A549 (cell line): ENCODE data around the gene NUDCD3. TPM values are rescaled to one million over a fixed set of nuclear protein-coding genes. Genes with fewer than 3 reads are reported as not detected.

ENCODE experiments used
- ATAC-seq, 2 experiments: fragments of 200-7000 bp in 1 of 2; fragments of >200 bp in 1 of 2; cut with Nextera tagmentation in 1 of 2; cut with Tn5 transposase in 1 of 2; 3 replicates each; pipeline versions ENCODE4 v1.8.0 to v1.9.1; 2018 to 2020; ENCODE audit warnings: mild to moderate bottlenecking in 1 of 2, moderate library complexity in 1 of 2
- CTCF ChIA-PET: fragments of 300-600 bp; sonication (Branson Sonifier 250); formaldehyde crosslinking; extraction: SDS; loops from one replicate; lab custom pipeline; 2021; ENCODE audit warnings: antibody characterized with exemption, inconsistent platforms; lab: Yijun Ruan, JAX
- POLR2A ChIA-PET: fragments of 350-600 bp; formaldehyde crosslinking; extraction: SDS; loops from one replicate; lab custom pipeline; 2021; ENCODE audit warnings: antibody characterized with exemption, inconsistent platforms; lab: Yijun Ruan, JAX
- DNase-seq, 2 experiments: peaks; one replicate each; pipeline versions ENCODE4 v3.0.0 to v3.0.0-alpha.2; 2011 to 2016; ENCODE audit warnings: low read depth in 1 of 2, low spot score in 1 of 2
- FAIRE-seq: peaks from 2 replicates; lab custom pipeline; 2011; peaks lifted over from hg19 to GRCh38; lab: Jason Lieb, UNC
- H3K27ac ChIP-seq, 2 experiments: fragments of >200 bp; sonication (Bioruptor Twin); formaldehyde crosslinking; 3 replicates each; pipeline ENCODE4 v1.5.1; 2016 to 2017
- H3K4me1 ChIP-seq: fragments of >200 bp; sonication (Bioruptor Twin); formaldehyde crosslinking; 3 replicates; pipeline ENCODE4 v1.6.1; 2016
- H3K4me2 ChIP-seq: fragments of >200 bp; sonication (Bioruptor Twin); formaldehyde crosslinking; 3 replicates; pipeline ENCODE4 v1.6.1; 2016
- H3K4me3 ChIP-seq: fragments of >200 bp; sonication (Bioruptor Twin); formaldehyde crosslinking; 3 replicates; pipeline ENCODE4 v1.5.1; 2016
- H3K9me3 ChIP-seq: fragments of >200 bp; sonication (Bioruptor Twin); formaldehyde crosslinking; 3 replicates; pipeline ENCODE4 v1.6.1; 2016
- ATOH8 ChIP-seq: fragments of 250-450 bp; sonication (Bioruptor Pico); IDR thresholded peaks from 2 replicates; pipeline ENCODE4 v1.5.0; 2020; ENCODE audit warnings: low read depth, mild to moderate bottlenecking, moderate library complexity
- CEBPB ChIP-seq, 2 experiments: fragments of >200 bp in 1 of 2; sonication (Bioruptor Twin) in 1 of 2; formaldehyde crosslinking in 1 of 2; IDR thresholded peaks; 2 replicates each; pipeline ENCODE4 v1.6.1; 2012 to 2016
- CTCF ChIP-seq: fragments of >200 bp; sonication (Bioruptor Twin); formaldehyde crosslinking; IDR thresholded peaks from 3 replicates; pipeline ENCODE4 v1.5.1; 2016
- EHF ChIP-seq: fragments of 250-450 bp; sonication (Bioruptor Pico); IDR thresholded peaks from 2 replicates; pipeline ENCODE4 v1.5.0; 2020; ENCODE audit warnings: mild to moderate bottlenecking
- EHMT2 ChIP-seq: fragments of 200-600 bp; sonication (generic); IDR thresholded peaks from 2 replicates; pipeline ENCODE4 v1.6.1; 2016; ENCODE audit warnings: antibody characterized with exemption, low read depth, mild to moderate bottlenecking, moderate library complexity
- HOXB13 ChIP-seq: fragments of 250-450 bp; sonication (Bioruptor Pico); IDR thresholded peaks from 2 replicates; pipeline ENCODE4 v1.5.0; 2020; ENCODE audit warnings: low read depth, mild to moderate bottlenecking, moderate library complexity
- JUN ChIP-seq, 2 experiments: fragments of >200 bp; sonication (Bioruptor Twin); formaldehyde crosslinking; IDR thresholded peaks; 2 replicates in 1 of 2; 3 replicates in 1 of 2; pipeline ENCODE4 v1.6.1; 2016 to 2017
- KDM5A ChIP-seq: fragments of 200-600 bp; sonication (generic); IDR thresholded peaks from 2 replicates; pipeline ENCODE4 v1.6.1; 2016; ENCODE audit warnings: antibody characterized with exemption, mild to moderate bottlenecking
- MAZ ChIP-seq: fragments of 150-350 bp; IDR thresholded peaks from 2 replicates; pipeline ENCODE4 v1.6.1; 2014; ENCODE audit warnings: antibody characterized with exemption, low read depth, low read length, borderline replicate concordance
- NR3C1 ChIP-seq: fragments of >200 bp; sonication (Bioruptor Twin); formaldehyde crosslinking; IDR thresholded peaks from 3 replicates; pipeline ENCODE4 v1.6.1; 2017
- PHF8 ChIP-seq: fragments of 200-600 bp; sonication (generic); IDR thresholded peaks from 2 replicates; pipeline ENCODE4 v1.6.1; 2016; ENCODE audit warnings: low read depth, mild to moderate bottlenecking, antibody characterized with exemption, moderate library complexity, borderline replicate concordance
- RARB ChIP-seq: fragments of 250-450 bp; sonication (Bioruptor Pico); IDR thresholded peaks from 2 replicates; pipeline ENCODE4 v1.8.0; 2021; ENCODE audit warnings: mild to moderate bottlenecking, moderate library complexity
- RFX5 ChIP-seq: fragments of 450-650 bp; IDR thresholded peaks from 2 replicates; pipeline ENCODE4 v1.7.1; 2014; ENCODE audit warnings: antibody characterized with exemption, mild to moderate bottlenecking, moderate library complexity
- RNF2 ChIP-seq: fragments of 200-600 bp; sonication (generic); IDR thresholded peaks from 2 replicates; pipeline ENCODE4 v1.6.1; 2016; ENCODE audit warnings: low read depth, mild to moderate bottlenecking, antibody characterized with exemption, moderate library complexity, borderline replicate concordance
- TP53 ChIP-seq: fragments of 250-450 bp; sonication (Bioruptor Pico); IDR thresholded peaks from 2 replicates; pipeline ENCODE4 v1.5.0; 2021; ENCODE audit warnings: mild to moderate bottlenecking, moderate library complexity
- ZSCAN20 ChIP-seq: fragments of 250-450 bp; sonication (Bioruptor Pico); IDR thresholded peaks from 2 replicates; pipeline ENCODE4 v1.8.0; 2022; ENCODE audit warnings: mild to moderate bottlenecking, moderate library complexity
- WGBS: methylation state at CpG from one replicate; pipeline ENCODE4 v1.1.6; 2017; ENCODE audit errors: missing lambda C conversion rate; 5-methylcytosine and 5-hydroxymethylcytosine counted together
- polyA plus RNA-seq, 4 experiments: library from polyadenylated mRNA; depleted of rRNA in 3 of 4; stranded (reverse); fragments of >200 nt; fragmentation: RNase III in 1 of 4; extraction: RNeasy Plus Mini Kit Qiagen cat#74134 plus additional on column Dnase treatment in 1 of 4; gene quantifications; 2 replicates in 3 of 4; 3 replicates in 1 of 4; pipeline ENCODE4 v1.2.3, GENCODE V29; 2011 to 2017
- TF ChIP-seq, protein P1 (sequence below): fragments of 200-600 bp; sonication (generic); IDR thresholded peaks from 2 replicates; pipeline ENCODE4 v1.6.1; 2016; ENCODE audit warnings: antibody characterized with exemption, mild to moderate bottlenecking, moderate library complexity
- TF ChIP-seq, protein P2 (sequence below): IDR thresholded peaks from 2 replicates; pipeline ENCODE4 v1.6.1; 2012; ENCODE audit warnings: low read depth, borderline replicate concordance
- TF ChIP-seq, protein P3 (sequence below): fragments of >200 bp; sonication (Bioruptor Twin); formaldehyde crosslinking; IDR thresholded peaks from 3 replicates; pipeline ENCODE4 v1.6.1; 2016

The NUDCD3 gene
- polyA plus RNA-seq, 2 of the 4 experiments (the other 2 are of a cell fraction), result 44.3 to 66.3 TPM

DNA sequence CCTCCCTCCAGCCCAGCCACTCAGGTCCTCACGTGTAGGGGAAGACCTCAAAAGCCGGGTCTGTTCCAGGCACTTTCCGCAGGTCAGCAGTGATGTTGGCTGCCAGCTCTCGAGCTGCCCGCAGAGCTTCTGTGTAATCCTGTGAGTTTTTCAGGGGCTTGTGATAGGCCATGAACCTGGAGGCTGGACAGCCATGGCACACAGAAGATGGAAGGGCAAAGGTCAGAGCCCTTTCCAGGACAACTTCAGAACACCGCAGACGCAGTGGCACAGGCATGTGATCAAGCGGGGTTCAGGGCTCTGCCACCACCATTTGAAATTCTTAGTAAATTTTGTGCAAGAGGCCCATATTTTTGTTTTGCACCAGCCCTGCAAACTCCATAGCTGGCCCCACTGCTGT lies 26.7 kb upstream of the NUDCD3 start:
- Histone ChIP-seq H3K4me2 (no peak overlapping the region), H3K4me1 (no peaks in the 10 kb centered on the region), H3K27ac (no peak overlapping the region), H3K9me3 (no peaks in the 10 kb centered on the region), H3K4me3 (no peak overlapping the region)
- DNase-seq (no peak), FAIRE-seq (no peak), ATAC-seq (no peak)
- WGBS, result 89% methylated on average over 8 of the region's 8 CpGs
- ChIA-PET CTCF (no interaction called here), POLR2A (no interaction called here)
- TF ChIP-seq RFX5 (no peak), CEBPB (IDR thresholded peaks at IDR 0.05) (no peak), TP53 (CRISPR knock-in tag) (no peak), EHF (no peak), MAZ (no peak), RARB (CRISPR knock-in tag) (no peak), ZSCAN20 (CRISPR knock-in tag) (no peak), NR3C1 (no peak), RNF2 (no peak), EHMT2 (no peak), ATOH8 (CRISPR knock-in tag) (no peak), CTCF (no peak), HOXB13 (no peak), PHF8 (no peak)
- TF ChIP-seq, protein P1, sequence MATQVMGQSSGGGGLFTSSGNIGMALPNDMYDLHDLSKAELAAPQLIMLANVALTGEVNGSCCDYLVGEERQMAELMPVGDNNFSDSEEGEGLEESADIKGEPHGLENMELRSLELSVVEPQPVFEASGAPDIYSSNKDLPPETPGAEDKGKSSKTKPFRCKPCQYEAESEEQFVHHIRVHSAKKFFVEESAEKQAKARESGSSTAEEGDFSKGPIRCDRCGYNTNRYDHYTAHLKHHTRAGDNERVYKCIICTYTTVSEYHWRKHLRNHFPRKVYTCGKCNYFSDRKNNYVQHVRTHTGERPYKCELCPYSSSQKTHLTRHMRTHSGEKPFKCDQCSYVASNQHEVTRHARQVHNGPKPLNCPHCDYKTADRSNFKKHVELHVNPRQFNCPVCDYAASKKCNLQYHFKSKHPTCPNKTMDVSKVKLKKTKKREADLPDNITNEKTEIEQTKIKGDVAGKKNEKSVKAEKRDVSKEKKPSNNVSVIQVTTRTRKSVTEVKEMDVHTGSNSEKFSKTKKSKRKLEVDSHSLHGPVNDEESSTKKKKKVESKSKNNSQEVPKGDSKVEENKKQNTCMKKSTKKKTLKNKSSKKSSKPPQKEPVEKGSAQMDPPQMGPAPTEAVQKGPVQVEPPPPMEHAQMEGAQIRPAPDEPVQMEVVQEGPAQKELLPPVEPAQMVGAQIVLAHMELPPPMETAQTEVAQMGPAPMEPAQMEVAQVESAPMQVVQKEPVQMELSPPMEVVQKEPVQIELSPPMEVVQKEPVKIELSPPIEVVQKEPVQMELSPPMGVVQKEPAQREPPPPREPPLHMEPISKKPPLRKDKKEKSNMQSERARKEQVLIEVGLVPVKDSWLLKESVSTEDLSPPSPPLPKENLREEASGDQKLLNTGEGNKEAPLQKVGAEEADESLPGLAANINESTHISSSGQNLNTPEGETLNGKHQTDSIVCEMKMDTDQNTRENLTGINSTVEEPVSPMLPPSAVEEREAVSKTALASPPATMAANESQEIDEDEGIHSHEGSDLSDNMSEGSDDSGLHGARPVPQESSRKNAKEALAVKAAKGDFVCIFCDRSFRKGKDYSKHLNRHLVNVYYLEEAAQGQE, result no peak
- TF ChIP-seq, protein P2, sequence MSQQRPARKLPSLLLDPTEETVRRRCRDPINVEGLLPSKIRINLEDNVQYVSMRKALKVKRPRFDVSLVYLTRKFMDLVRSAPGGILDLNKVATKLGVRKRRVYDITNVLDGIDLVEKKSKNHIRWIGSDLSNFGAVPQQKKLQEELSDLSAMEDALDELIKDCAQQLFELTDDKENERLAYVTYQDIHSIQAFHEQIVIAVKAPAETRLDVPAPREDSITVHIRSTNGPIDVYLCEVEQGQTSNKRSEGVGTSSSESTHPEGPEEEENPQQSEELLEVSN, result no peak
- TF ChIP-seq, protein P3, sequence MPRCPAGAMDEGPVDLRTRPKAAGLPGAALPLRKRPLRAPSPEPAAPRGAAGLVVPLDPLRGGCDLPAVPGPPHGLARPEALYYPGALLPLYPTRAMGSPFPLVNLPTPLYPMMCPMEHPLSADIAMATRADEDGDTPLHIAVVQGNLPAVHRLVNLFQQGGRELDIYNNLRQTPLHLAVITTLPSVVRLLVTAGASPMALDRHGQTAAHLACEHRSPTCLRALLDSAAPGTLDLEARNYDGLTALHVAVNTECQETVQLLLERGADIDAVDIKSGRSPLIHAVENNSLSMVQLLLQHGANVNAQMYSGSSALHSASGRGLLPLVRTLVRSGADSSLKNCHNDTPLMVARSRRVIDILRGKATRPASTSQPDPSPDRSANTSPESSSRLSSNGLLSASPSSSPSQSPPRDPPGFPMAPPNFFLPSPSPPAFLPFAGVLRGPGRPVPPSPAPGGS, result no peak

DNA sequence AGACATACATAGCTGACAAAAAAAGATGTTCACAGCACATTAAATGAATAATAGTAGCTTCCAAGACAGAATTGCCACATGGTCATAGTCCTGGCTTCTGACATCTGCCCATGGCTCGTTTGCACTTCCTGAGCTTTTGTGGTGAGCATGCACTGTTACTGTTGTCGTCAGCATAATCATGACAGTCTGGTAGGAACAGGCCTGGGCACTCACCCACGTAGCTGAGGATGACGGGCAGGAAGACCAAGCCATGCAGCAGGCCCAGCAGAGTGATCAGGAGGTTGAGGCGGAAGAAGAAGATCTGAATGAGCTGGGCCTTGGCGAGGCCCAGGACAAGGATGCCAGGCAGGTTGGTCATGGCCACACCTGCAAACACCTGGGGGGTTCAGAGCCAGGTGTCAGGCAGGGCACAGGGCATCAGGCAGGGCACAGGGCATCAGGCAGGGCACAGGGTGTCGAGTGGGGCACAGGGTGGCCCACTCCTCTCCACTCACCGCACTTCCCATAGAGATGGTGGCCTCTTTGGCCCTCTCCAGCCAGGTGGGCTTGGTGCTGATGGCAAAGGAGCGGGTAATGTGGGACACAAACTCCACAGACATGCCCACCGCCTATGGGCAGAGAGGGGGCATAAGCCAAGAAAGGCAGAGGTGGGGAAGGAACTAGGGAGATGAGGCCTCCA lies 25.3 kb upstream of the NUDCD3 start:
- no peak overlapping the region for H3K4me2 ChIP-seq
- DNase-seq (no peak), FAIRE-seq (no peak), ATAC-seq (no peak)
- TF ChIP-seq EHMT2 (no peak), KDM5A (no peak), JUN (IDR thresholded peaks at IDR 0.05) (no peak), RFX5 (no peak)
- CTCF ChIA-PET, result interaction anchor here (2.6 kb wide), 1 partner anchor 19 kb away, joined by 10 read pairs; no protein-coding TSS in a partner anchor
- POLR2A ChIA-PET, result no interaction called here
- WGBS, result 59% methylated on average over 10 of the region's 10 CpGs
- no peak overlapping the region for H3K4me3 ChIP-seq
- H3K9me3 ChIP-seq, result no peaks in the 10 kb centered on the region
- no peaks in the 10 kb centered on the region for H3K4me1 ChIP-seq
- H3K27ac ChIP-seq, result no peak overlapping the region
